Parietal lobe (tissue), 1 donor: ENCODE data around the gene ULBP1. TPM values are rescaled to one million over a fixed set of nuclear protein-coding genes. Genes with fewer than 3 reads are reported as not detected.

Experiments used
- total RNA-seq: library from RNA; depleted of rRNA; stranded (reverse); fragments of >200 nt; gene quantifications from one replicate; pipeline ENCODE4 v1.2.3, GENCODE V29; 2014

ULBP1 gene, protein sequence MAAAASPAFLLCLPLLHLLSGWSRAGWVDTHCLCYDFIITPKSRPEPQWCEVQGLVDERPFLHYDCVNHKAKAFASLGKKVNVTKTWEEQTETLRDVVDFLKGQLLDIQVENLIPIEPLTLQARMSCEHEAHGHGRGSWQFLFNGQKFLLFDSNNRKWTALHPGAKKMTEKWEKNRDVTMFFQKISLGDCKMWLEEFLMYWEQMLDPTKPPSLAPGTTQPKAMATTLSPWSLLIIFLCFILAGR
- total RNA-seq: 1.9 TPM

GRCh38 chr6:149963462-149964307 lies at the start of gene ULBP1:
Gene ULBP1 (plus strand): TSS chr6:149963943. CDS start chr6:149964050, 107 bp downstream.

GRCh38 chr6:149922642-149923326 lies 41.0 kb upstream of the ULBP1 start, which contains the start of gene RAET1G:
Gene RAET1G (minus strand): TSS chr6:149923121. CDS start chr6:149923010, 111 bp downstream.

GRCh38 chr6:149941583-149942460 lies 21.9 kb upstream of the ULBP1 start, which contains the start of gene ULBP2:
Gene ULBP2 (plus strand): TSS chr6:149942014. CDS start chr6:149942073, 59 bp downstream.

Other genes starting within 250 kb of the ULBP1 start
- 52.9 TPM for gene LATS1, start 245.8 kb upstream of the ULBP1 start, total RNA-seq
- 22.2 TPM for gene NUP43, start 217.4 kb upstream of the ULBP1 start, total RNA-seq
- 158 TPM for gene PCMT1, start 214.2 kb upstream of the ULBP1 start, total RNA-seq
- gene LRP11, start 99.6 kb upstream of the ULBP1 start, total RNA-seq: 29.1 TPM
- gene RAET1E, start 65.8 kb upstream of the ULBP1 start, total RNA-seq: not detected
- gene RAET1G, start 40.8 kb upstream of the ULBP1 start, total RNA-seq: not detected
- gene ULBP2, start 21.9 kb upstream of the ULBP1 start, total RNA-seq: 3.4 TPM
- not detected for gene RAET1L, start 61.6 kb downstream of the ULBP1 start, total RNA-seq
- gene ULBP3, start 105.2 kb downstream of the ULBP1 start, total RNA-seq: 6.3 TPM
- 35.1 TPM for gene PPP1R14C, start 179.1 kb downstream of the ULBP1 start, total RNA-seq